Uterus (tissue), 2 donors: Measurements from ENCODE around the gene LY6G5B.

Experiments used
- CTCF ChIP-seq, 4 experiments: fragments of 200-600 bp in 2 of 4; fragments of 450-650 bp in 2 of 4; sonication (generic) in 2 of 4; IDR thresholded peaks; one replicate each; pipeline ENCODE4 v1.5.1; 2016 to 2019; ENCODE audit warnings: antibody characterized with exemption in 4 of 4, mild to moderate bottlenecking in 2 of 4, moderate library complexity in 1 of 4
- POLR2A ChIP-seq, 2 donors: fragments of 450-650 bp; IDR thresholded peaks; one replicate each; pipeline ENCODE4 v1.6.1; 2016; ENCODE audit warnings: antibody characterized with exemption in 2 of 2, mild to moderate bottlenecking in 1 of 2, moderate library complexity in 1 of 2

GRCh38 chr6:31692353-31692752 is 22.6 kb downstream of the LY6G5B start:
- TF ChIP-seq CTCF (IDR thresholded peaks at IDR 0.05) = no peak
- TF ChIP-seq POLR2A (IDR thresholded peaks at IDR 0.05) = no peak
